PFSK-1 (cell line): ENCODE measurements around the gene UGT1A1.

Source experiments
- FOXP2 ChIP-seq: optimal IDR thresholded peaks from 2 replicates; pipeline ENCODE3; 2011; ENCODE audit warnings: borderline replicate concordance, control low read depth, inconsistent platforms; ENCODE audit not compliant: insufficient read depth; ENCODE audit errors: extremely low read length, extremely low read depth
- POLR2AphosphoS5 ChIP-seq: IDR thresholded peaks from 2 replicates; pipeline ENCODE4 v1.6.1; 2012; ENCODE audit warnings: low read depth, mild to moderate bottlenecking, control low read depth, low read length, moderate library complexity
- SIN3A ChIP-seq: IDR thresholded peaks from 2 replicates; pipeline ENCODE4 v1.6.1; 2012; ENCODE audit warnings: mild to moderate bottlenecking, low read length, moderate library complexity, borderline replicate concordance; ENCODE audit not compliant: insufficient read depth
- TAF1 ChIP-seq: IDR thresholded peaks from 2 replicates; pipeline ENCODE4 v1.6.1; 2012; ENCODE audit warnings: low read length, control low read depth, borderline replicate concordance; ENCODE audit not compliant: insufficient read depth
- TF ChIP-seq, protein P1 (sequence below), 2 experiments: IDR thresholded peaks; 2 replicates each; pipeline versions ENCODE4 v1.6.1 to v1.8.0; 2011 to 2012; ENCODE audit warnings: low read depth in 2 of 2, low read length in 2 of 2, control low read depth in 1 of 2, inconsistent platforms in 1 of 2, mild to moderate bottlenecking in 1 of 2, moderate library complexity in 1 of 2; ENCODE audit not compliant: insufficient read depth in 1 of 2

Gene UGT1A1

DNA sequence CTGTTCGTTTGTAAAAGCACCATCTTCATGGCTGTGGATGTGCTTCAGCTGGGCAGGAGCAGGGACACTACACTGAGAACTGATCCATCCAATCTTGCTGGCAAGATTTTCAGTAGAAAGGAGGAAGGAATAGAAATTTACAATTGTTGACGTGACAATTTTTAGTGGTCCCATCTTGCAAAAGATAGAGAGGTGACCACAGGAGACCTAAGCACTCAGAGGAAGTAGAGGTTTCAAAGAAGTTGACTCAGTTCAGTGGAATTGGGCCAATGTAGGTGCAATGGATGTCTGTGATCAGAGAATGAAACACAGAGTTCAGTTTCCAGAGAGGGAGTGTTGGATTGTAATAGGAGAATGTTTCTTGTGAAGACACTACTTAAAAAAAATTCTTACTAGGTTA lies 45.9 kb upstream of the UGT1A1 start:
- no peak for TF ChIP-seq TAF1
- no peak for TF ChIP-seq FOXP2
- TF ChIP-seq POLR2AphosphoS5 = no peak
- no peak for TF ChIP-seq SIN3A
- TF ChIP-seq, protein P1, sequence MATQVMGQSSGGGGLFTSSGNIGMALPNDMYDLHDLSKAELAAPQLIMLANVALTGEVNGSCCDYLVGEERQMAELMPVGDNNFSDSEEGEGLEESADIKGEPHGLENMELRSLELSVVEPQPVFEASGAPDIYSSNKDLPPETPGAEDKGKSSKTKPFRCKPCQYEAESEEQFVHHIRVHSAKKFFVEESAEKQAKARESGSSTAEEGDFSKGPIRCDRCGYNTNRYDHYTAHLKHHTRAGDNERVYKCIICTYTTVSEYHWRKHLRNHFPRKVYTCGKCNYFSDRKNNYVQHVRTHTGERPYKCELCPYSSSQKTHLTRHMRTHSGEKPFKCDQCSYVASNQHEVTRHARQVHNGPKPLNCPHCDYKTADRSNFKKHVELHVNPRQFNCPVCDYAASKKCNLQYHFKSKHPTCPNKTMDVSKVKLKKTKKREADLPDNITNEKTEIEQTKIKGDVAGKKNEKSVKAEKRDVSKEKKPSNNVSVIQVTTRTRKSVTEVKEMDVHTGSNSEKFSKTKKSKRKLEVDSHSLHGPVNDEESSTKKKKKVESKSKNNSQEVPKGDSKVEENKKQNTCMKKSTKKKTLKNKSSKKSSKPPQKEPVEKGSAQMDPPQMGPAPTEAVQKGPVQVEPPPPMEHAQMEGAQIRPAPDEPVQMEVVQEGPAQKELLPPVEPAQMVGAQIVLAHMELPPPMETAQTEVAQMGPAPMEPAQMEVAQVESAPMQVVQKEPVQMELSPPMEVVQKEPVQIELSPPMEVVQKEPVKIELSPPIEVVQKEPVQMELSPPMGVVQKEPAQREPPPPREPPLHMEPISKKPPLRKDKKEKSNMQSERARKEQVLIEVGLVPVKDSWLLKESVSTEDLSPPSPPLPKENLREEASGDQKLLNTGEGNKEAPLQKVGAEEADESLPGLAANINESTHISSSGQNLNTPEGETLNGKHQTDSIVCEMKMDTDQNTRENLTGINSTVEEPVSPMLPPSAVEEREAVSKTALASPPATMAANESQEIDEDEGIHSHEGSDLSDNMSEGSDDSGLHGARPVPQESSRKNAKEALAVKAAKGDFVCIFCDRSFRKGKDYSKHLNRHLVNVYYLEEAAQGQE (IDR thresholded peaks at IDR 0.05; ENCODE audit: insufficient read depth in 1 of 2, low read depth in 2 of 2, low read length in 2 of 2) = no peak

DNA sequence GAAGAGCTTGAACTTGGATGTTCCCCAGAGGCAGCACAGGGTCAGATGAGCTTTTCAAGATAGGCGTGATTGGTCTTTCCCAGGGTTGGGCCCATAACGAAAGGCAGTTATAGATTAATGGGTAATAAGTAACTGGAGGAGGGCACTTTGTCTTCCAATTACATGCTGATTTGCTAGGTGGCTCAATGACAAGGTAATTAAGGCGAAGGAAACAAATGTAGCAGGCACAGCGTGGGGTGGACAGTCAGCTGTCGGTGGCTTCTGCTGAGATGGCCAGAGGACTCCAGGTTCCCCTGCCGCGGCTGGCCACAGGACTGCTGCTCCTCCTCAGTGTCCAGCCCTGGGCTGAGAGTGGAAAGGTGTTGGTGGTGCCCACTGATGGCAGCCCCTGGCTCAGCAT lies 41.5 kb upstream of the UGT1A1 start, which contains the start of gene UGT1A4:
TSS of gene UGT1A4 (plus strand) at position 185 of the 400 bp plus-strand sequence. CDS start at position 270, 85 bp downstream.
- TF ChIP-seq FOXP2 (no peak), TAF1 (no peak), POLR2AphosphoS5 (no peak), SIN3A (no peak)

DNA sequence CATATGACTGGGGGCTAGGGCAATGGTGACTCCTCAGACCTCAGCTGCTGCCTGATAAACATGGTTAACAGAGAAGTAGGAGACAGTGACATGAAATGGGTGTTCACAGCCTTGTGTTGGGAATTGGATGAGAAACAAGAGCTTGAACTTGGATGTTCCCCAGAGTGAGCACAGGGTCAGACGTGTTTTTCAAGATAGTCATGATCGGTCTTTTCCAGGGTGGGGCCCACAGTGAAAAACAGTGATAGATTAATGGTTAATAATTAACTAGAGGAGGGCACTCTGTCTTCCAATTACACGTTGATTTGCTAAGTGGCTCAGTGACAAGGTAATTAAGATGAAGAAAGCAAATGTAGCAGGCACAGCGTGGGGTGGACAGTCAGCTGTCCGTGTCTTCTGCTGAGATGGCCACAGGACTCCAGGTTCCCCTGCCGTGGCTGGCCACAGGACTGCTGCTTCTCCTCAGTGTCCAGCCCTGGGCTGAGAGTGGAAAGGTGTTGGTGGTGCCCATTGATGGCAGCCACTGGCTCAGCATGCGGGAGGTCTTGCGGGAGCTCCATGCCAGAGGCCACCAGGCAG lies 31.3 kb upstream of the UGT1A1 start, which contains the start of gene UGT1A3:
TSS of gene UGT1A3 (plus strand) at position 320 of the 579 bp plus-strand sequence. CDS start at position 405, 85 bp downstream.
- TF ChIP-seq SIN3A (no peak), POLR2AphosphoS5 (no peak)

DNA sequence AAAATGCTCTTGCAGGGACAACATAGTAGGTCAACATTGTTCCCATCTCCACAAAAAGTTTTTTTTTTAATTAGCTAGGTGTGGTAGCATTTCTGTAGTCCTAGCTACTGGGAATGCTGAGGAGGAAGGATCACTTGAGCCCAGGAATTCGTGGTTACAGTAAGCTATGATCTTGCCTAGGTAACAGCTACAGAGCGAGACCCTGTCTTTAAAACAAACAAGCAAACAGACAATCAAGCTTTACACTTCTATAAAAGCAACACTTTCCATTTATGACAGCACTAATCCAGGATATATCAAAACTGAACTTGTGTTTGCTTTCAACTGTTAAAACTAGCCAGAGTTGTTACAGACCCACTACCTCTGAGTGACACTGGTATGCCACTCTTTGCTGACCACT lies 19.2 kb upstream of the UGT1A1 start:
- TF ChIP-seq SIN3A (no peak), FOXP2 (no peak), POLR2AphosphoS5 (no peak), TAF1 (no peak)
- TF ChIP-seq, protein P1 (IDR thresholded peaks at IDR 0.05; ENCODE audit: insufficient read depth in 1 of 2, low read depth in 2 of 2, low read length in 2 of 2) = no peak

DNA sequence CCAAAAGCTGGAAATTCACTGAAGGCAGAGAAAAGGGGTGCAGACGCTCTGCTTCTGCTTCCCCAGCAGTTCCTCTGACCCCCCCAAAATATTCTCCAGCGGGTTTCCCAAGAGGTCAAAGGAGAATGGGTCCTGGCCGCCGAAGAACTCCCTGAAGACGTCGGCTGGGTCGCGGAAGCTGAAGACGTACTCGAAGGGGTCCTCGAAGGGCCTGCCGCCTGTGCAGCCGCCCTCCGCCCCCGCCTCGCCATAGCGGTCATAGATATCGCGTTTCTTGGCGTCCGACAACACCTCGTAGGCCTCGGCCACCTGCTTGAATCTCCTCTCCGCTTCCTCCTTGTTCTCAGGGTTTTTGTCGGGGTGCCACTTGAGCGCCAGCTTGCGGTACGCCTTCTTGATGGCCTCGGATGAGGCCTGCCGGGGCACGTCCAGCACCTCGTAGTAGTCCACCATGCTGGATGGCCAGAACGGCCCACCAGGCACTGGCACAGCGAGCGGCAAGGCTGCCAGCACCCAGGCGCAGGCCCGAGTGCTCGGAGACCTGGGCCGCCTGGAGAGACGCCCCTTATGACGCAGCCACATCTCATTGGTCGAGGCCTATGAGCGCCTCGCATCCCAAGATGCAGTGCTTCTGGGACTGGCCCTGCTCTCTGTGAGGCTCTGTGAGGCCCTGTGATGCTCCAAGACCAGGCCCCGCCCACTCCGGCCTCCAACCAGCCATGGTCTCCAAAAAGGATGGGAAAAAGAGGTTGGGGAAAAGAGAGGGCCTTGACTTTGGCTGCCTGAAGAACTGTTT lies 16.4 kb upstream of the UGT1A1 start:
- TF ChIP-seq TAF1 = no peak

DNA sequence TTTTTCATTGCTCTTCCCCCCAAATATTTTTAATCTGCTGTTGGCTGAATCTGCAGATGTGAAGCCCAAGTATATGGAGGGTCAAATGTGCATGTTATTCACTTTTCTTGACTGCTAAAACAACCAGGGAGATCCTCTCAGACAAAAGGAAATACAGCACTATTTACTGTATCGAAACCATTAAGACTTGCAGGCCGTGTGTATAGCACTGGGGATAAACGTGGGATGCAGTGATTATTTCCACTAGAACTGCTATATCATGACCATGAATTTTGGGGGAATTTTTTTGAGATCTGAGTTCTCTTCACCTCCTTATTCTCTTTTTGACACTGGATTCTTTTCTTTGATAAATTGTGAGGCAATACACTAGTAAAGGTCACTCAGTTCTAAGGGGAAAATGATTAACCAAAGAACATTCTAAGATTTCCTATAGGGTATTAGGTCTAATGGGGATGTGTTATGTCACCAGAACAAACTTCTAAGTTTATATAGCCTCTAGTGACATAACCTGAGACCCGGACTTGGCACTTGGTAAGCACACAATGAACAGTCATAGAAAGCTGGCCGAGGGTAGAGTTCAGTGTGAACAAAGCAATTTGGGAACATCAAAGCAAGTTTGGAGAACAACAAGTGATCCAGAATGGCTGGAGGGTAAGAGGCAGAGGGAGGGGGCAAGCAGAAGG lies 14.9 kb upstream of the UGT1A1 start:
- TF ChIP-seq SIN3A = no peak
- TF ChIP-seq TAF1 = no peak
- TF ChIP-seq FOXP2 = no peak
- TF ChIP-seq, protein P1 (IDR thresholded peaks at IDR 0.05; ENCODE audit: insufficient read depth in 1 of 2, low read depth in 2 of 2, low read length in 2 of 2) = no peak
- no peak for TF ChIP-seq POLR2AphosphoS5
